ENCODE data around the gene TMEM131L. TPM values are rescaled to one million over a fixed set of nuclear protein-coding genes. Genes with fewer than 3 reads are reported as not detected.

TMEM131L gene
- total RNA-seq, 1 experiment from 2014 or later, result 14.6 TPM

DNA sequence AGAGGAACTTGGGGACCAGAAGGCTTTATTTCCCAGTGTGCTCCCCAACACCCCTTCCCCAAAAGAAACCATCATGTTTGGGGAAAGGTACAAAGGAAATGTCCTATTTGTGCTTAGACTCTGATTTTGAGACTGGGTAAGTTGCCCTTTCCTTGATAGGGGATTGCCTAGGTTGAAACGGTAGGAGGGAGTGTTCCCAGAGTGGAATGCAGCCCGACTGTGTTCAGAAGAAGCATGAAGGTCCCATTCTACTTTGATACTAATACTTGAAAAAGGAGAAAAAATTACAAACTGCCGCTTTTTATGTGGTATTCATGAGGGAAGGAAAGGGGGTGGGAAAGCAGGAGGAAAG is 32.4 kb upstream of the TMEM131L start:
- Histone ChIP-seq H3K4me1 (ENCODE audit: insufficient read depth, low read length) (no peaks in the 10 kb centered on the region), H4K91ac (ENCODE audit: insufficient read length, low read depth, low read length) (no peak overlapping the region), H2AFZ (ENCODE audit: low read length) (no peak overlapping the region), H2AK5ac (ENCODE audit: insufficient read length, low read length) (no peak overlapping the region), H4K20me1 (ENCODE audit: control insufficient read depth, insufficient read depth, insufficient read length) (no peaks in the 10 kb centered on the region), H2BK120ac (ENCODE audit: low read depth, low read length, poor library complexity, severe bottlenecking) (no peak overlapping the region), H3K23me2 (ENCODE audit: insufficient read length, low read depth, low read length, poor library complexity, severe bottlenecking) (no peaks in the 10 kb centered on the region), H2BK12ac (ENCODE audit: insufficient read length, low read depth, low read length) (no peak overlapping the region), H4K8ac (replicated peaks; ENCODE audit: insufficient read length, low read depth, low read length) (no peak overlapping the region), H3K9me3 (ENCODE audit: control insufficient read depth, low read depth, low read length) (no peaks in the 10 kb centered on the region), H3K4me2 (ENCODE audit: insufficient read depth, insufficient read length, low read length) (no peak overlapping the region), H3K79me2 (ENCODE audit: insufficient read depth, low read length) (no peaks in the 10 kb centered on the region), H3K27me3 (ENCODE audit: insufficient read depth, low read length) (no peaks in the 10 kb centered on the region), H3K18ac (ENCODE audit: insufficient read length, low read depth, low read length) (no peak overlapping the region), H3K27ac (ENCODE audit: insufficient read length, low read depth, low read length) (no peak overlapping the region), H3T11ph (ENCODE audit: low read length) (no peak overlapping the region), H3K56ac (ENCODE audit: insufficient read length, low read depth, low read length) (no peak overlapping the region), H2BK15ac (ENCODE audit: low read depth, low read length) (no peak overlapping the region), H3K23ac (ENCODE audit: insufficient read length, low read depth, low read length) (no peak overlapping the region), H2BK20ac (ENCODE audit: low read depth, low read length, poor library complexity, severe bottlenecking) (no peak overlapping the region), H3K79me1 (ENCODE audit: insufficient read depth, low read depth, low read length, poor library complexity, severe bottlenecking) (no peaks in the 10 kb centered on the region), H3K4ac (ENCODE audit: low read depth, low read length) (no peak overlapping the region), H3K9ac (ENCODE audit: extremely low read depth, insufficient read length, low read length) (no peak overlapping the region), H2BK5ac (ENCODE audit: insufficient read length, low read length) (no peak overlapping the region), H3K14ac (ENCODE audit: insufficient read depth, low read length) (no peak overlapping the region), H4K5ac (ENCODE audit: insufficient read length, low read depth, low read length) (no peak overlapping the region)
- TF ChIP-seq, protein P1, sequence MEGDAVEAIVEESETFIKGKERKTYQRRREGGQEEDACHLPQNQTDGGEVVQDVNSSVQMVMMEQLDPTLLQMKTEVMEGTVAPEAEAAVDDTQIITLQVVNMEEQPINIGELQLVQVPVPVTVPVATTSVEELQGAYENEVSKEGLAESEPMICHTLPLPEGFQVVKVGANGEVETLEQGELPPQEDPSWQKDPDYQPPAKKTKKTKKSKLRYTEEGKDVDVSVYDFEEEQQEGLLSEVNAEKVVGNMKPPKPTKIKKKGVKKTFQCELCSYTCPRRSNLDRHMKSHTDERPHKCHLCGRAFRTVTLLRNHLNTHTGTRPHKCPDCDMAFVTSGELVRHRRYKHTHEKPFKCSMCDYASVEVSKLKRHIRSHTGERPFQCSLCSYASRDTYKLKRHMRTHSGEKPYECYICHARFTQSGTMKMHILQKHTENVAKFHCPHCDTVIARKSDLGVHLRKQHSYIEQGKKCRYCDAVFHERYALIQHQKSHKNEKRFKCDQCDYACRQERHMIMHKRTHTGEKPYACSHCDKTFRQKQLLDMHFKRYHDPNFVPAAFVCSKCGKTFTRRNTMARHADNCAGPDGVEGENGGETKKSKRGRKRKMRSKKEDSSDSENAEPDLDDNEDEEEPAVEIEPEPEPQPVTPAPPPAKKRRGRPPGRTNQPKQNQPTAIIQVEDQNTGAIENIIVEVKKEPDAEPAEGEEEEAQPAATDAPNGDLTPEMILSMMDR (conservative IDR thresholded peaks at IDR 0.05), result no peak
- H3K4me1 Mint-ChIP-seq, result peaks cover 0 to 8% of the 10 kb centered on the region in 2 experiments; a peak in 1 of 4 replicates
- H3K4me3 Mint-ChIP-seq, result no peak overlapping the region
- no peaks in the 10 kb centered on the region for H3K9me3 Mint-ChIP-seq
- no CpG with 5 or more reads among the region's 3 CpGs for WGBS (ENCODE audit: extremely low coverage, insufficient read length, low lambda C conversion rate)
- no peaks in the 10 kb centered on the region for H3K36me3 Mint-ChIP-seq (ENCODE audit: insufficient read depth in 1 of 3, low read depth in 3 of 3)
- no peak overlapping the region for H3K27ac Mint-ChIP-seq
- DNase-seq, result no peak
- no peaks in the 10 kb centered on the region for H3K27me3 Mint-ChIP-seq (ENCODE audit: low read depth)

Measured in H9 (cell line).